Thyroid gland (tissue), 4 donors: ENCODE measurements around the gene VENTX. TPM values are rescaled to one million over a fixed set of nuclear protein-coding genes. Genes with fewer than 3 reads are reported as not detected.

ENCODE experiments used
- DNase-seq, 2 donors: peaks; one replicate each; pipeline ENCODE4 v3.0.0-alpha.2; 2019
- H3K27ac ChIP-seq, 3 donors: fragments of 200-600 bp; sonication (generic); 1 replicate in 2 of 3; 2 replicates in 1 of 3; pipeline ENCODE4 v1.5.1; 2016 to 2019; ENCODE audit warnings: mild to moderate bottlenecking in 1 of 3, moderate library complexity in 1 of 3
- H3K27me3 ChIP-seq: fragments of 200-600 bp; sonication (generic); one replicate; pipeline ENCODE4 v1.5.1; 2019
- H3K36me3 ChIP-seq, 2 donors: fragments of 200-600 bp; sonication (generic); one replicate each; pipeline ENCODE4 v1.5.1; 2016 to 2019
- H3K4me1 ChIP-seq, 2 donors: fragments of 200-600 bp; sonication (generic); one replicate each; pipeline ENCODE4 v1.5.1; 2017 to 2019
- H3K4me3 ChIP-seq, 3 donors: fragments of 200-600 bp; sonication (generic); replicated peaks in 1 of 3; 1 replicate in 2 of 3; 2 replicates in 1 of 3; pipeline ENCODE4 v1.5.1; 2016; ENCODE audit warnings: mild to moderate bottlenecking in 1 of 3
- H3K9me3 ChIP-seq: fragments of 200-600 bp; sonication (generic); one replicate; pipeline ENCODE4 v1.5.1; 2017
- CTCF ChIP-seq, 6 experiments: fragments of 200-600 bp in 3 of 6; fragments of 450-650 bp in 3 of 6; sonication (generic) in 3 of 6; IDR thresholded peaks; one replicate each; pipeline ENCODE4 v1.5.1; 2016 to 2019; ENCODE audit warnings: antibody characterized with exemption in 6 of 6, mild to moderate bottlenecking in 2 of 6, inconsistent platforms in 1 of 6, moderate library complexity in 1 of 6
- POLR2A ChIP-seq, 2 donors: fragments of 450-650 bp; IDR thresholded peaks; one replicate each; pipeline ENCODE4 v1.6.1; 2017; ENCODE audit warnings: antibody characterized with exemption in 2 of 2, mild to moderate bottlenecking in 2 of 2, moderate library complexity in 1 of 2
- WGBS, 2 donors: methylation state at CpG; one replicate each; pipeline ENCODE4 v1.1.5; 2017; 5-methylcytosine and 5-hydroxymethylcytosine counted together
- intact Hi-C: fragments of 100-400 bp; cut with DNase I; formaldehyde crosslinking; loops from one replicate; pipeline ENCODE4 v1.15.1; 2023
- total RNA-seq, 4 donors: library from RNA; depleted of rRNA; stranded (reverse); fragments of >200 nt; gene quantifications; one replicate each; pipeline ENCODE4 v1.2.3, GENCODE V29; 2016

Gene VENTX
- total RNA-seq, 4 donors from 2014 or later: 0.40 to 1.3 (median 0.63) TPM; not detected in 1

DNA sequence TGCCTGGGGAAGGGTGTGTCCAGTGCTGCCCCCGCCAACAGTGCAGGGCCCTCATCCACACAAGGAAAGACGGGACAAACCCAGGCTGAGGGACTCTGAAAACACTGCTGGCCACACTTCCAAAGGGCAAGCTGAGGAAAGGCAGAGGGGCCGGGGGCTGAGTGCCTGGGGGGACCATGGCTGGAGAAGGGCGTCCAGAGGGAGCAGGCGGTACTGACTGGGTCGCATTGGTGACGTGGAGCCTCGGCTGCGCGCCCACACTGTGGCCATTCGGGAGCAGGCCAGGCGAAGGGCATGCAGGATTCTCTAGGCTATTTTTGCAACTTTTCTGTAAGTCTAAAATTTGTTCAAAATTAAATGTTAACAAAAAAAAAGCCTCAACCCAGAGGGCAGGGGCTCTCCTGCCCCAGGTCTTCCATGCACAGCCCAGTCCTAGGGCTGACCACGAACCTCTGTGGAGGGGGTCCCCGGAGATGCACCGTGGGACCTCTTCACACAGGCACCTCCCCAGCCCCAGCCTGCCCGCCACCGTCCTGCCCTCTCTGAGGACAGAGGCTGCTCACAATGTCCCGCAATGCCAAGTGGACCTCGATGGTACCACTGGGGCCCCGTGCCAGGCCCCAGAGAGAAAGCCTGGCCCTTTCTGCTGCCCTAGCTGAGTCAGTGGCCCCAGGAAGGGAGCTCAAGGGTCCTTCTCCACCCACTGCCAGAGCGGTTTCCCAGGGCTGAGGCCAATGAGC, 28.6 kb downstream of the VENTX start:
- no peak for DNase-seq
- peaks cover 1 to 8% of the 10 kb centered on the region in 2 donors for H3K4me1 ChIP-seq
- H3K27ac ChIP-seq: no peak overlapping the region
- intact Hi-C loops: no loop called here
- H3K36me3 ChIP-seq: no peaks in the 10 kb centered on the region
- WGBS, 2 donors: 73 to 93% methylated on average over 18 to 21 of the region's 21 CpGs
- no peak overlapping the region for H3K4me3 ChIP-seq
- no peak for TF ChIP-seq POLR2A (IDR thresholded peaks at IDR 0.05)
- TF ChIP-seq CTCF (IDR thresholded peaks at IDR 0.05): no peak
- no peaks in the 10 kb centered on the region for H3K27me3 ChIP-seq
- H3K9me3 ChIP-seq: no peaks in the 10 kb centered on the region

- no peak for TF ChIP-seq POLR2A (IDR thresholded peaks at IDR 0.05)
- no peak for TF ChIP-seq CTCF (IDR thresholded peaks at IDR 0.05)
- DNase-seq: no peak
- Histone ChIP-seq H3K27me3 (no peaks in the 10 kb centered on the region), H3K36me3 (no peaks in the 10 kb centered on the region), H3K9me3 (no peaks in the 10 kb centered on the region), H3K4me1 (peaks cover 0 to 4% of the 10 kb centered on the region in 2 donors), H3K27ac (no peak overlapping the region), H3K4me3 (no peak overlapping the region)
- 81 to 90% methylated on average over 2 to 12 of the region's 14 CpGs for WGBS, 2 donors
- intact Hi-C loops: no loop called here
These were observed 29.6 kb downstream of the VENTX start for GRCh38 chr10:133267293-133267692.

- Histone ChIP-seq H3K4me1 (no peaks in the 10 kb centered on the region), H3K9me3 (no peaks in the 10 kb centered on the region), H3K27me3 (no peaks in the 10 kb centered on the region), H3K27ac (no peak overlapping the region), H3K4me3 (no peak overlapping the region), H3K36me3 (no peaks in the 10 kb centered on the region)
- no peak for TF ChIP-seq CTCF (IDR thresholded peaks at IDR 0.05)
- TF ChIP-seq POLR2A (IDR thresholded peaks at IDR 0.05): no peak
- no peak for DNase-seq
- WGBS, 2 donors: 95 to 97% methylated on average over 4 to 10 of the region's 22 CpGs
- intact Hi-C loops: no loop called here
These were observed 30.2 kb downstream of the VENTX start for GRCh38 chr10:133267829-133268228.

- intact Hi-C loops: no loop called here
- Histone ChIP-seq H3K9me3 (no peaks in the 10 kb centered on the region), H3K4me1 (no peaks in the 10 kb centered on the region), H3K36me3 (no peaks in the 10 kb centered on the region), H3K4me3 (no peak overlapping the region), H3K27ac (no peak overlapping the region), H3K27me3 (no peaks in the 10 kb centered on the region)
- 92% methylated on average over 7 of the region's 22 CpGs; no CpG with 5 or more reads in 1 of the 2 donors for WGBS, 2 donors
- no peak for DNase-seq
- TF ChIP-seq POLR2A (IDR thresholded peaks at IDR 0.05) (no peak), CTCF (IDR thresholded peaks at IDR 0.05) (no peak)
These were observed 30.9 kb downstream of the VENTX start for GRCh38 chr10:133268532-133268931.

DNA sequence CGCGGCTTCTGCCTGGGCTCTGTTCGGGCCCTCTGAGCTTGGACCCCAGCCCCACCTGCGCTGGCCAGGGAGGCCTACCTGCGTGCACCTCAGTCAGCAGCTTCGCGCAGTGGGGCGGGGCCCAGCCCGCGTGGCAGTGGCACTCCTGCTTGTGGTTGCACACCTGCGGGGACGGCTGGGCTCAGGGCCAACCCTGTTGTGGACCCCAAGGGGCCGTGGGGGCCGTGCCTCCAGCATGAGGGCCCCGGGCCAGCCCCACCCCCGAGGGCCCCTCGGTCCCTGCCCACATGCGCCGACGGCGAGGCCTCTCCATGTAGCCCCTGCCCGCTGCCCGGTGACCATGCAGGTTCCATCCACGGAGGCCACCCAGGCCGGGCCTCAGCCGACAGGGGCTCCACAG, 31.7 kb downstream of the VENTX start:
- DNase-seq: no peak
- no peaks in the 10 kb centered on the region for H3K27me3 ChIP-seq
- intact Hi-C loops: no loop called here
- WGBS, 2 donors: 85% methylated on average over 13 of the region's 26 CpGs; no CpG with 5 or more reads in 1 of the 2 donors
- TF ChIP-seq POLR2A (IDR thresholded peaks at IDR 0.05) (no peak), CTCF (IDR thresholded peaks at IDR 0.05) (no peak)
- no peaks in the 10 kb centered on the region for H3K9me3 ChIP-seq
- no peak overlapping the region for H3K4me3 ChIP-seq
- no peaks in the 10 kb centered on the region for H3K4me1 ChIP-seq
- no peak overlapping the region for H3K27ac ChIP-seq
- H3K36me3 ChIP-seq: no peaks in the 10 kb centered on the region
